ENCODE results near the gene ATP1A4.

The ATP1A4 gene

GRCh38 chr1:160232911-160233310 lies 81.5 kb downstream of the ATP1A4 start:
- H3K4me3 ChIP-seq (ENCODE audit: control insufficient read depth in 1 of 7, extremely low read depth in 1 of 7, insufficient read depth in 4 of 7, low read depth in 2 of 7, low read length in 6 of 7): no peak overlapping the region
- peaks cover 30 to 87% (median 52%) of the 10 kb centered on the region in 4 experiments for H3K36me3 ChIP-seq (ENCODE audit: control insufficient read depth in 4 of 4, insufficient read depth in 4 of 4, low read length in 3 of 4)
- peak overlapping the region; percentile 50 to 59 for H3K27ac ChIP-seq (ENCODE audit: insufficient read depth in 1 of 2, low read depth in 1 of 2, low read length in 2 of 2, poor library complexity in 1 of 2, severe bottlenecking in 2 of 2)
- DNase-seq: peak; percentile 14 to 52 (median 49)
- H3K9me3 ChIP-seq (ENCODE audit: control extremely low read depth in 1 of 5, control insufficient read depth in 4 of 5, insufficient read depth in 2 of 5, low read depth in 1 of 5, low read length in 4 of 5): no peaks in the 10 kb centered on the region
- H3K27me3 ChIP-seq (replicated peaks in 2 of 5; ENCODE audit: control insufficient read depth in 4 of 5, insufficient read depth in 5 of 5, low read length in 4 of 5): no peaks in the 10 kb centered on the region
- POLR2A ChIA-PET: no interaction called here
- H3K4me1 ChIP-seq (ENCODE audit: control extremely low read depth in 1 of 4, control insufficient read depth in 4 of 4, insufficient read depth in 4 of 4, low read length in 3 of 4): no peaks in the 10 kb centered on the region
- CTCF ChIA-PET: interaction anchor here (0.7 to 14.0 kb wide), 6 partner anchors 10 to 123 kb away, joined by 3 to 101 read pairs (median 3); no protein-coding TSS in a partner anchor

Data from common myeloid progenitor, CD34-positive (primary cell).